MM.1S (cell line): ENCODE measurements around the gene ARHGEF25.

Source experiments
- DNase-seq: peaks from one replicate; pipeline ENCODE4 v3.0.0-alpha.2; 2015
- H2AFZ ChIP-seq: fragments of 300-600 bp; sonication (generic); 2 replicates; pipeline ENCODE4 v1.6.0; 2016; ENCODE audit warnings: antibody characterized with exemption, low read length
- H3F3A ChIP-seq: fragments of 300-600 bp; sonication (generic); 2 replicates; pipeline ENCODE4 v1.6.1; 2016; ENCODE audit warnings: mild to moderate bottlenecking, antibody characterized with exemption, low read length, moderate library complexity, mixed read lengths; ENCODE audit not compliant: insufficient read depth
- H3K27ac ChIP-seq: fragments of 300-600 bp; sonication (generic); 2 replicates; pipeline ENCODE4 v1.5.1; 2016; ENCODE audit warnings: mild to moderate bottlenecking, low read length
- H3K27me3 ChIP-seq: fragments of 300-600 bp; sonication (generic); replicated peaks from 2 replicates; pipeline ENCODE4 v1.6.0; 2016; ENCODE audit warnings: low read length; ENCODE audit not compliant: insufficient read depth
- H3K36me3 ChIP-seq: fragments of 300-600 bp; sonication (generic); replicated peaks from 2 replicates; pipeline ENCODE4 v1.6.1; 2016; ENCODE audit warnings: mild to moderate bottlenecking, low read length, mixed read lengths; ENCODE audit not compliant: insufficient read depth
- H3K4me1 ChIP-seq: fragments of 300-600 bp; sonication (generic); 2 replicates; pipeline ENCODE4 v1.6.1; 2016; ENCODE audit warnings: low read length, mixed read lengths
- H3K4me2 ChIP-seq: fragments of 300-600 bp; sonication (generic); 2 replicates; pipeline ENCODE4 v1.6.0; 2016; ENCODE audit warnings: low read depth, low read length
- H3K4me3 ChIP-seq: fragments of 300-600 bp; sonication (generic); 2 replicates; pipeline ENCODE4 v1.5.1; 2016; ENCODE audit warnings: low read length, mixed read lengths
- H3K79me2 ChIP-seq: fragments of 300-600 bp; sonication (generic); 2 replicates; pipeline ENCODE4 v1.6.1; 2016; ENCODE audit warnings: mixed run types, low read length, mixed read lengths
- H3K9ac ChIP-seq: fragments of 300-600 bp; sonication (generic); 2 replicates; pipeline ENCODE4 v1.6.1; 2016; ENCODE audit warnings: low read length, mixed read lengths
- H3K9me2 ChIP-seq: fragments of 300-600 bp; sonication (generic); replicated peaks from 2 replicates; pipeline ENCODE4 v1.6.1; 2016; ENCODE audit warnings: mild to moderate bottlenecking, low read length, mixed read lengths; ENCODE audit not compliant: insufficient read depth
- H3K9me3 ChIP-seq: fragments of 300-600 bp; sonication (generic); replicated peaks from 2 replicates; pipeline ENCODE4 v1.6.1; 2016; ENCODE audit warnings: mild to moderate bottlenecking, low read length, mixed read lengths; ENCODE audit not compliant: insufficient read depth
- H4K20me1 ChIP-seq: fragments of 300-600 bp; sonication (generic); 2 replicates; pipeline ENCODE4 v1.6.1; 2016; ENCODE audit warnings: mild to moderate bottlenecking, low read length, moderate library complexity, mixed read lengths; ENCODE audit not compliant: insufficient read depth
- EZH2 ChIP-seq: fragments of 300-600 bp; sonication (generic); optimal IDR thresholded peaks from 2 replicates; pipeline ENCODE3; 2017; ENCODE audit warnings: low read depth, mild to moderate bottlenecking, antibody characterized with exemption, low read length, mixed read lengths
- EZH2phosphoT487 ChIP-seq: fragments of 300-600 bp; sonication (generic); IDR thresholded peaks from 2 replicates; pipeline ENCODE4 v1.6.1; 2018; ENCODE audit warnings: antibody characterized with exemption, low read length
- TF ChIP-seq, protein P1 (sequence below): fragments of 300-600 bp; sonication (generic); IDR thresholded peaks from 2 replicates; pipeline ENCODE4 v1.5.1; 2016; ENCODE audit warnings: antibody characterized with exemption, low read length, mixed read lengths

ARHGEF25 gene

DNA sequence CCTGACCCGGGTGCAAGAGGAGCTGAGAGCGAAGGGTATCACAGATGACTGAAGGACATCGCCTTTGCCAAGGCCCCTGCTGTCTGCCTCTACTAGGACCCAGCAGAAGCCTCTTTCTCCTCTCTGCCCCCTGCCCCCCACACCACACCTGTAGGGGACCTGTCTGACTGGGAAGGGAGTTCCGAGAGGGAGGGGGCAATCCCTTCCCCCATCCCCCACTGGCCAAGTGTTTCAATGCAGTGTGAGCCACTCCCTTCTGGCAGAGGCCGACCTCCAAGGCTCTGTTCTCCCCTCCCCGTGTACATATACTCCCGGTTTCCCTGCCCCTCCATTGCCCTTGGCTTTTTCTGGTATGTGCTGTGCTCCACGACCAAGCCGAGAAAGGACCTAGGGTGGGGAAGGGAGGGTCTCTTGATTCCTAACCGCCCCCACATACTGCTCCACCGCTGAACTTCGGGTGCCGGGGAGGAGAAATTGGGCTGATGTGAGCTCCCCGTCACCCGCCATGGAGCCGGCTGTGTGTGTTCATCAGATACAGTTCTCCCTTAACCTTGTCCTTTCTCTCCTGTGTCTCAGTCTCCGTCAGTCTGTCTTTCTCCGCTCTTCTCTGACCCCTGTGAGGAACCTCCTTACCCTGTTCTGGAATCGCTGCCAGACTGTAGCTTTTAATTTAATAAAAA, 2.0 kb upstream of the ARHGEF25 start:
- no peak overlapping the region for H3K4me2 ChIP-seq
- peaks cover 8% of the 10 kb centered on the region for H3K4me1 ChIP-seq
- no peaks in the 10 kb centered on the region for H3K36me3 ChIP-seq
- H3K27me3 ChIP-seq, result no peaks in the 10 kb centered on the region
- H3K9me3 ChIP-seq, result no peaks in the 10 kb centered on the region
- H3F3A ChIP-seq, result no peaks in the 10 kb centered on the region; the same call in 1 of the 2 replicates
- no peak overlapping the region for H3K9ac ChIP-seq
- no peak for TF ChIP-seq EZH2
- TF ChIP-seq, protein P1, sequence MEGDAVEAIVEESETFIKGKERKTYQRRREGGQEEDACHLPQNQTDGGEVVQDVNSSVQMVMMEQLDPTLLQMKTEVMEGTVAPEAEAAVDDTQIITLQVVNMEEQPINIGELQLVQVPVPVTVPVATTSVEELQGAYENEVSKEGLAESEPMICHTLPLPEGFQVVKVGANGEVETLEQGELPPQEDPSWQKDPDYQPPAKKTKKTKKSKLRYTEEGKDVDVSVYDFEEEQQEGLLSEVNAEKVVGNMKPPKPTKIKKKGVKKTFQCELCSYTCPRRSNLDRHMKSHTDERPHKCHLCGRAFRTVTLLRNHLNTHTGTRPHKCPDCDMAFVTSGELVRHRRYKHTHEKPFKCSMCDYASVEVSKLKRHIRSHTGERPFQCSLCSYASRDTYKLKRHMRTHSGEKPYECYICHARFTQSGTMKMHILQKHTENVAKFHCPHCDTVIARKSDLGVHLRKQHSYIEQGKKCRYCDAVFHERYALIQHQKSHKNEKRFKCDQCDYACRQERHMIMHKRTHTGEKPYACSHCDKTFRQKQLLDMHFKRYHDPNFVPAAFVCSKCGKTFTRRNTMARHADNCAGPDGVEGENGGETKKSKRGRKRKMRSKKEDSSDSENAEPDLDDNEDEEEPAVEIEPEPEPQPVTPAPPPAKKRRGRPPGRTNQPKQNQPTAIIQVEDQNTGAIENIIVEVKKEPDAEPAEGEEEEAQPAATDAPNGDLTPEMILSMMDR, result no peak
- no peak for TF ChIP-seq EZH2phosphoT487
- H2AFZ ChIP-seq, result no peak overlapping the region
- no peak overlapping the region for H3K27ac ChIP-seq
- no peak for DNase-seq
- no peaks in the 10 kb centered on the region for H4K20me1 ChIP-seq
- H3K4me3 ChIP-seq, result no peak overlapping the region
- no peaks in the 10 kb centered on the region for H3K9me2 ChIP-seq
- no peaks in the 10 kb centered on the region for H3K79me2 ChIP-seq

- no peak overlapping the region for H2AFZ ChIP-seq
- no peak overlapping the region for H3K4me3 ChIP-seq
- TF ChIP-seq, protein P1, result no peak
- TF ChIP-seq EZH2phosphoT487 (no peak), EZH2 (no peak)
- H3K9ac ChIP-seq, result no peak overlapping the region
- no peaks in the 10 kb centered on the region for H4K20me1 ChIP-seq
- DNase-seq, result no peak
- no peaks in the 10 kb centered on the region for H3K27me3 ChIP-seq
- no peaks in the 10 kb centered on the region for H3K36me3 ChIP-seq
- no peaks in the 10 kb centered on the region for H3K9me2 ChIP-seq
- no peak overlapping the region for H3K27ac ChIP-seq
- peaks cover 5% of the 10 kb centered on the region for H3K4me1 ChIP-seq
- no peaks in the 10 kb centered on the region for H3K79me2 ChIP-seq
- no peaks in the 10 kb centered on the region; the same call in 1 of the 2 replicates for H3F3A ChIP-seq
- no peak overlapping the region for H3K4me2 ChIP-seq
- H3K9me3 ChIP-seq, result no peaks in the 10 kb centered on the region
Measured at GRCh38 chr12:57609781-57610553, 1.3 kb upstream of the ARHGEF25 start.

DNA sequence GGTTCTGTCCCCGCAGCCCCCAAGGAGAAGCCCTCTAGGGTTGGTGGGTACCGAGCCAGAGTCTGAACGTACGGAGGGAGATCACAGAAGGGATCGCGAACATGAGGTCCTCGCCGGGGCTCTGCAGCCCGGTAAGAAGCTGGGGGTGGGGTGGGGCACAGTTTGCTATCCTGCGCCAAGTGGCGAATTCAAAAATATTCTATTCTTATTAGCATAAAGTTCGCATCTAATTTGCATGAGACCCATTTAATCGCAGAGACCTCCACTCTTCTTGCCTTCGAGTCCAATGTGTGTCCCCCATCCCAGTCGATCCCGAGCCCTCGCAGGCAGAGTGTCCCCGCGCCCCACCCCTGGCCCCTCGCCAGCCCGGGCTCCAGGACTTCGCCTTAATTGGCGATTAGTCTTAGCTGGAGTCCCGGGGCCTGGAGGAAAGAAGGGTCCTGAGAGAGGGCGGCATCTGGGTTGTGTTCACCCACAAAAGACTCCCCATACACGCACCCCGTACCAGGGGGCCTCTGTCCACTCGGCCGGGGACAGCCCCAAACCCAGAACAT, 604 bp upstream of the ARHGEF25 start:
- no peaks in the 10 kb centered on the region for H3K9me2 ChIP-seq
- peak overlapping the region; percentile 95 for H3K4me2 ChIP-seq
- peak overlapping the region; percentile 77 for H3K4me3 ChIP-seq
- TF ChIP-seq, protein P1, result no peak
- TF ChIP-seq EZH2, result no peak
- TF ChIP-seq EZH2phosphoT487, result no peak
- H3K9ac ChIP-seq, result peak overlapping the region; percentile 66; the same call in 1 of the 2 replicates
- H3K36me3 ChIP-seq, result no peaks in the 10 kb centered on the region
- H3K27me3 ChIP-seq, result no peaks in the 10 kb centered on the region
- H4K20me1 ChIP-seq, result no peaks in the 10 kb centered on the region
- no peak for DNase-seq
- no peaks in the 10 kb centered on the region for H3K79me2 ChIP-seq
- peak overlapping the region; percentile 99 for H2AFZ ChIP-seq
- no peak overlapping the region for H3K27ac ChIP-seq
- H3F3A ChIP-seq, result no peaks in the 10 kb centered on the region; the same call in 1 of the 2 replicates
- peaks cover 5% of the 10 kb centered on the region for H3K4me1 ChIP-seq
- H3K9me3 ChIP-seq, result no peaks in the 10 kb centered on the region
